Activated CD4-positive, alpha-beta memory T cell treated with anti-CD3 and anti-CD28 coated beads, Interleukin-2, amount 10 ng/mL, durations not matched to agents 7 days and 5 days (primary cell): Measurements from ENCODE around the gene AFAP1L2. TPM values are rescaled to one million over a fixed set of nuclear protein-coding genes. Genes with fewer than 3 reads are reported as not detected.

Source experiments
- CTCF ChIA-PET: fragments of 350-600 bp; sonication (Branson Sonifier 250); formaldehyde crosslinking; loops from one replicate; lab custom pipeline; 2021; ENCODE audit warnings: antibody characterized with exemption, inconsistent platforms; lab: Charles Lee
- POLR2A ChIA-PET: fragments of 350-600 bp; sonication (Branson Sonifier 250); formaldehyde crosslinking; loops from one replicate; lab custom pipeline; 2021; ENCODE audit warnings: antibody characterized with exemption; lab: Charles Lee
- DNase-seq: peaks from one replicate; pipeline ENCODE4 v3.0.0-alpha.2; 2020
- H3K27ac Mint-ChIP-seq: one replicate; pipeline ENCODE4 v1.8.0; 2021; ENCODE audit warnings: mild to moderate bottlenecking, mixed read lengths
- H3K27me3 Mint-ChIP-seq: one replicate; pipeline ENCODE4 v1.8.0; 2021; ENCODE audit warnings: mixed read lengths
- H3K36me3 Mint-ChIP-seq: one replicate; pipeline ENCODE4 v1.8.0; 2021; ENCODE audit warnings: low read depth, mixed read lengths
- H3K4me1 Mint-ChIP-seq: one replicate; pipeline ENCODE4 v1.8.0; 2021; ENCODE audit warnings: mixed read lengths
- H3K4me3 Mint-ChIP-seq: one replicate; pipeline ENCODE4 v1.8.0; 2021; ENCODE audit warnings: mild to moderate bottlenecking, mixed read lengths
- H3K9me3 Mint-ChIP-seq: one replicate; pipeline ENCODE4 v1.8.0; 2021; ENCODE audit warnings: mixed read lengths
- total RNA-seq, 2 experiments: library from RNA; stranded (reverse); gene quantifications; one replicate each; pipeline ENCODE4 v1.2.3, GENCODE V29; 2021

Gene AFAP1L2
- total RNA-seq, 2 experiments from 2014 or later = 1.5 to 1.9 TPM

GRCh38 chr10:114313866-114314265, 90.4 kb downstream of the AFAP1L2 start:
- ChIA-PET POLR2A (no interaction called here), CTCF (no interaction called here)
- Mint-ChIP-seq H3K4me3 (no peak overlapping the region), H3K27ac (no peak overlapping the region), H3K27me3 (peaks cover 13% of the 10 kb centered on the region), H3K9me3 (no peaks in the 10 kb centered on the region), H3K36me3 (no peaks in the 10 kb centered on the region), H3K4me1 (no peaks in the 10 kb centered on the region)
- DNase-seq = no peak

GRCh38 chr10:114313139-114313538, 91.2 kb downstream of the AFAP1L2 start:
- Mint-ChIP-seq H3K36me3 (no peaks in the 10 kb centered on the region), H3K4me3 (no peak overlapping the region), H3K4me1 (no peaks in the 10 kb centered on the region), H3K9me3 (no peaks in the 10 kb centered on the region), H3K27ac (no peak overlapping the region), H3K27me3 (peaks cover 12% of the 10 kb centered on the region)
- CTCF ChIA-PET = no interaction called here
- DNase-seq = no peak
- POLR2A ChIA-PET = no interaction called here

GRCh38 chr10:114311496-114312209, 92.6 kb downstream of the AFAP1L2 start:
- no peaks in the 10 kb centered on the region for H3K4me1 Mint-ChIP-seq
- DNase-seq = no peak
- H3K9me3 Mint-ChIP-seq = no peaks in the 10 kb centered on the region
- no peak overlapping the region for H3K27ac Mint-ChIP-seq
- CTCF ChIA-PET = interaction anchor here (0.6 kb wide), 1 partner anchor 490 kb away, joined by 4 read pairs; no protein-coding TSS in a partner anchor
- H3K27me3 Mint-ChIP-seq = peaks cover 6% of the 10 kb centered on the region
- H3K36me3 Mint-ChIP-seq = no peaks in the 10 kb centered on the region
- no peak overlapping the region for H3K4me3 Mint-ChIP-seq
- POLR2A ChIA-PET = no interaction called here

- Mint-ChIP-seq H3K9me3 (no peaks in the 10 kb centered on the region), H3K27me3 (peaks cover 1% of the 10 kb centered on the region)
Measured at GRCh38 chr10:114311023-114311422, 93.3 kb downstream of the AFAP1L2 start.

GRCh38 chr10:114310346-114310745, 94.0 kb downstream of the AFAP1L2 start:
- ChIA-PET CTCF (no interaction called here), POLR2A (no interaction called here)
- Mint-ChIP-seq H3K4me3 (no peak overlapping the region), H3K27ac (no peak overlapping the region), H3K9me3 (no peaks in the 10 kb centered on the region), H3K36me3 (no peaks in the 10 kb centered on the region), H3K27me3 (no peaks in the 10 kb centered on the region), H3K4me1 (no peaks in the 10 kb centered on the region)
- no peak for DNase-seq

More at GRCh38 chr10:114311023-114311422, 93.3 kb downstream of the AFAP1L2 start:
- POLR2A ChIA-PET = no interaction called here
- no peaks in the 10 kb centered on the region for H3K4me1 Mint-ChIP-seq
- CTCF ChIA-PET = no interaction called here
- DNase-seq = no peak
- H3K36me3 Mint-ChIP-seq = no peaks in the 10 kb centered on the region
- no peak overlapping the region for H3K27ac Mint-ChIP-seq
- H3K4me3 Mint-ChIP-seq = no peak overlapping the region

GRCh38 chr10:114309364-114309651, 95.0 kb downstream of the AFAP1L2 start:
- no peak for DNase-seq
- peaks cover 5% of the 10 kb centered on the region for H3K4me1 Mint-ChIP-seq
- H3K4me3 Mint-ChIP-seq = no peak overlapping the region
- ChIA-PET POLR2A (no interaction called here), CTCF (no interaction called here)
- H3K27me3 Mint-ChIP-seq = no peaks in the 10 kb centered on the region
- no peak overlapping the region for H3K27ac Mint-ChIP-seq
- H3K9me3 Mint-ChIP-seq = no peaks in the 10 kb centered on the region
- no peaks in the 10 kb centered on the region for H3K36me3 Mint-ChIP-seq

- ChIA-PET CTCF (no interaction called here), POLR2A (no interaction called here)
- DNase-seq = no peak
- peaks cover 10% of the 10 kb centered on the region for H3K4me1 Mint-ChIP-seq
- H3K27me3 Mint-ChIP-seq = no peaks in the 10 kb centered on the region
- no peak overlapping the region for H3K27ac Mint-ChIP-seq
- H3K9me3 Mint-ChIP-seq = no peaks in the 10 kb centered on the region
- no peak overlapping the region for H3K4me3 Mint-ChIP-seq
- no peaks in the 10 kb centered on the region for H3K36me3 Mint-ChIP-seq
Measured at GRCh38 chr10:114308531-114309363, 95.6 kb downstream of the AFAP1L2 start.

GRCh38 chr10:114307731-114308130, 96.6 kb downstream of the AFAP1L2 start:
- H3K27ac Mint-ChIP-seq = no peak overlapping the region
- POLR2A ChIA-PET = no interaction called here
- no peaks in the 10 kb centered on the region for H3K9me3 Mint-ChIP-seq
- DNase-seq = no peak
- CTCF ChIA-PET = no interaction called here
- peaks cover 13% of the 10 kb centered on the region for H3K4me1 Mint-ChIP-seq
- H3K36me3 Mint-ChIP-seq = no peaks in the 10 kb centered on the region
- H3K4me3 Mint-ChIP-seq = no peak overlapping the region
- H3K27me3 Mint-ChIP-seq = no peaks in the 10 kb centered on the region

- H3K27me3 Mint-ChIP-seq = no peaks in the 10 kb centered on the region
- peaks cover 13% of the 10 kb centered on the region for H3K4me1 Mint-ChIP-seq
- ChIA-PET POLR2A (no interaction called here), CTCF (no interaction called here)
- H3K9me3 Mint-ChIP-seq = no peaks in the 10 kb centered on the region
- H3K36me3 Mint-ChIP-seq = no peaks in the 10 kb centered on the region
- no peak overlapping the region for H3K4me3 Mint-ChIP-seq
- DNase-seq = no peak
- H3K27ac Mint-ChIP-seq = no peak overlapping the region
Measured at GRCh38 chr10:114306116-114306973, 98.0 kb downstream of the AFAP1L2 start.

GRCh38 chr10:114305521-114305925, 98.8 kb downstream of the AFAP1L2 start:
- Mint-ChIP-seq H3K36me3 (no peaks in the 10 kb centered on the region), H3K27ac (no peak overlapping the region), H3K9me3 (no peaks in the 10 kb centered on the region), H3K4me3 (peak overlapping the region; percentile 75), H3K4me1 (peaks cover 13% of the 10 kb centered on the region), H3K27me3 (no peaks in the 10 kb centered on the region)
- ChIA-PET CTCF (no interaction called here), POLR2A (no interaction called here)
- no peak for DNase-seq

GRCh38 chr10:114304571-114305421, 99.5 kb downstream of the AFAP1L2 start:
- Mint-ChIP-seq H3K4me3 (peak overlapping the region; percentile 75), H3K4me1 (peaks cover 13% of the 10 kb centered on the region), H3K36me3 (no peaks in the 10 kb centered on the region), H3K9me3 (no peaks in the 10 kb centered on the region), H3K27ac (peak overlapping the region; percentile 24), H3K27me3 (no peaks in the 10 kb centered on the region)
- peak; percentile 70 for DNase-seq
- ChIA-PET CTCF (interaction anchor here (0.6 to 2.6 kb wide), 61 partner anchors 10 to 825 kb away, joined by 3 to 21 read pairs (median 5); partner anchors contain the start of gene FHIP2A), POLR2A (interaction anchor here (1.2 to 1.6 kb wide), 3 partner anchors 154 to 237 kb away, joined by 3 to 4 read pairs (median 3); no protein-coding TSS in a partner anchor)

GRCh38 chr10:114304017-114304570, 100.2 kb downstream of the AFAP1L2 start:
- Mint-ChIP-seq H3K4me1 (peaks cover 13% of the 10 kb centered on the region), H3K27ac (peak overlapping the region; percentile 24), H3K27me3 (no peaks in the 10 kb centered on the region), H3K36me3 (no peaks in the 10 kb centered on the region), H3K4me3 (peak overlapping the region; percentile 75), H3K9me3 (no peaks in the 10 kb centered on the region)
- ChIA-PET CTCF (interaction anchor here (0.6 to 2.6 kb wide), 73 partner anchors 11 to 1112 kb away, joined by 3 to 21 read pairs (median 4); partner anchors contain the start of gene FHIP2A), POLR2A (interaction anchor here (0.9 to 1.6 kb wide), 6 partner anchors 83 to 237 kb away, joined by 3 to 4 read pairs (median 3); partner anchors contain the start of gene CCDC186)
- DNase-seq = peak; percentile 77
